ENCODE measurements around the gene C2orf15. TPM values are rescaled to one million over a fixed set of nuclear protein-coding genes. Genes with fewer than 3 reads are reported as not detected.
"Not testable (repeated sequence)": the region's sequence is repeated elsewhere in the genome, so short reads cannot be mapped to it uniquely, and the experiment has no call there.

Gene C2orf15
- 1 to 10 TPM in 2 of 3 donors, under 1 TPM in 1; 0.80 to 3.4 (median 2.4) TPM for polyA plus RNA-seq

- H3K4me1 Mint-ChIP-seq = peaks cover 12 to 26% of the 10 kb centered on the region in 2 donors
- H3K27me3 Mint-ChIP-seq (ENCODE audit: low read depth in 3 of 3) = peaks cover 8 to 11% (median 10%) of the 10 kb centered on the region in 3 donors
- no peaks in the 10 kb centered on the region for H3K9me3 Mint-ChIP-seq
- DNase-seq = peak; percentile 95 to 96 (median 95)
- H3K36me3 Mint-ChIP-seq = peaks cover 0 to 4% (median 0%) of the 10 kb centered on the region in 3 donors
- peak within 1 kb of the TSS; percentile 95 to 98 (median 96) for H3K27ac Mint-ChIP-seq
- peak within 1 kb of the TSS; percentile 92 to 98 (median 96) for H3K4me3 Mint-ChIP-seq
Observed at GRCh38 chr2:99141110-99142108, at the start of gene C2orf15. C2orf15 (plus strand) TSS chr2:99141707; CDS start chr2:99150559, 8,852 bp downstream.

- H3K36me3 Mint-ChIP-seq = peaks cover 0 to 9% (median 3%) of the 10 kb centered on the region in 3 donors
- DNase-seq = no peak
- H3K4me1 Mint-ChIP-seq = no peaks in the 10 kb centered on the region
- H3K27me3 Mint-ChIP-seq (ENCODE audit: low read depth in 3 of 3) = peaks cover 0 to 7% (median 1%) of the 10 kb centered on the region in 3 donors
- peaks cover 0 to 6% (median under 1%) of the 10 kb centered on the region in 6 donors for H3K9me3 Mint-ChIP-seq
- H3K27ac Mint-ChIP-seq = no peak overlapping the region
- no peak overlapping the region for H3K4me3 Mint-ChIP-seq
Observed at GRCh38 chr2:99096728-99097127, 44.8 kb upstream of the C2orf15 start.

- DNase-seq = no peak
- Mint-ChIP-seq H3K9me3 (no peaks in the 10 kb centered on the region), H3K4me3 (no peak overlapping the region), H3K4me1 (no peaks in the 10 kb centered on the region), H3K27me3 (ENCODE audit: low read depth in 3 of 3) (peaks cover 0 to 1% (median 0%) of the 10 kb centered on the region in 3 donors), H3K36me3 (peaks cover 0 to 4% (median 0%) of the 10 kb centered on the region in 3 donors), H3K27ac (peak overlapping the region in 3 of 6 donors; percentile 17 to 51 (median 29))
Observed at GRCh38 chr2:99101697-99102096, 39.8 kb upstream of the C2orf15 start.

- Mint-ChIP-seq H3K36me3 (peaks cover 0 to 7% (median 0%) of the 10 kb centered on the region in 3 donors), H3K9me3 (no peaks in the 10 kb centered on the region), H3K27me3 (ENCODE audit: low read depth in 3 of 3) (peaks cover 0 to 1% (median 0%) of the 10 kb centered on the region in 3 donors), H3K4me1 (no peaks in the 10 kb centered on the region), H3K4me3 (no peak overlapping the region), H3K27ac (no peak overlapping the region)
- no peak for DNase-seq
Observed at GRCh38 chr2:99104006-99104405, 37.5 kb upstream of the C2orf15 start.

- no peaks in the 10 kb centered on the region for H3K4me1 Mint-ChIP-seq
- no peak overlapping the region for H3K4me3 Mint-ChIP-seq
- H3K27ac Mint-ChIP-seq = no peak overlapping the region
- no peaks in the 10 kb centered on the region for H3K27me3 Mint-ChIP-seq (ENCODE audit: low read depth in 3 of 3)
- peaks cover 0 to 7% (median 0%) of the 10 kb centered on the region in 3 donors for H3K36me3 Mint-ChIP-seq
- no peaks in the 10 kb centered on the region for H3K9me3 Mint-ChIP-seq
- DNase-seq = no peak
Observed at GRCh38 chr2:99106913-99107312, 34.6 kb upstream of the C2orf15 start.

GRCh38 chr2:99111236-99111635 lies 30.3 kb upstream of the C2orf15 start:
- Mint-ChIP-seq H3K27ac (no peak overlapping the region), H3K4me1 (no peaks in the 10 kb centered on the region), H3K36me3 (peaks cover 0 to 3% (median 0%) of the 10 kb centered on the region in 3 donors), H3K27me3 (ENCODE audit: low read depth in 3 of 3) (peaks cover 0 to 2% (median 0%) of the 10 kb centered on the region in 3 donors), H3K4me3 (no peak overlapping the region), H3K9me3 (no peaks in the 10 kb centered on the region)
- DNase-seq = no peak

- Mint-ChIP-seq H3K4me3 (no peak overlapping the region), H3K27ac (no peak overlapping the region), H3K27me3 (ENCODE audit: low read depth in 3 of 3) (peaks cover 0 to 2% (median 0%) of the 10 kb centered on the region in 3 donors), H3K4me1 (no peaks in the 10 kb centered on the region), H3K9me3 (no peaks in the 10 kb centered on the region), H3K36me3 (peaks cover 0 to 3% (median 0%) of the 10 kb centered on the region in 3 donors)
- DNase-seq = no peak
Observed at GRCh38 chr2:99111945-99112344, 29.6 kb upstream of the C2orf15 start.

- no peak overlapping the region for H3K4me3 Mint-ChIP-seq
- no peaks in the 10 kb centered on the region for H3K4me1 Mint-ChIP-seq
- no peak overlapping the region for H3K27ac Mint-ChIP-seq
- H3K27me3 Mint-ChIP-seq (ENCODE audit: low read depth in 3 of 3) = peaks cover 0 to 2% (median 0%) of the 10 kb centered on the region in 3 donors
- no peaks in the 10 kb centered on the region for H3K9me3 Mint-ChIP-seq
- peaks cover 0 to 3% (median 0%) of the 10 kb centered on the region in 3 donors for H3K36me3 Mint-ChIP-seq
- DNase-seq = no peak
Observed at GRCh38 chr2:99112617-99113016, 28.9 kb upstream of the C2orf15 start.

- Mint-ChIP-seq H3K36me3 (peaks cover 34 to 55% (median 43%) of the 10 kb centered on the region in 3 donors), H3K4me1 (no peaks in the 10 kb centered on the region), H3K27ac (no peak overlapping the region), H3K27me3 (ENCODE audit: low read depth in 3 of 3) (peaks cover 0 to 9% (median 3%) of the 10 kb centered on the region in 3 donors), H3K4me3 (no peak overlapping the region), H3K9me3 (peaks cover 25 to 48% (median 36%) of the 10 kb centered on the region in 6 donors)
- DNase-seq = no peak
Observed at GRCh38 chr2:99127981-99128380, 13.5 kb upstream of the C2orf15 start.

- not testable (repeated sequence) for H3K4me1 Mint-ChIP-seq; H3K27me3 Mint-ChIP-seq (ENCODE audit: low read depth in 3 of 3); H3K4me3 Mint-ChIP-seq; H3K27ac Mint-ChIP-seq; DNase-seq
- Mint-ChIP-seq H3K36me3 (peaks cover 6 to 20% (median 17%) of the 10 kb centered on the region in 3 donors), H3K9me3 (peaks cover 21 to 45% (median 39%) of the 10 kb centered on the region in 6 donors)
Observed at GRCh38 chr2:99135044-99135556, 6.4 kb upstream of the C2orf15 start.

- no peak for DNase-seq
- H3K27ac Mint-ChIP-seq = peak overlapping the region in 1 of 6 donors; percentile 21
- H3K9me3 Mint-ChIP-seq = peaks cover 0 to 6% (median 4%) of the 10 kb centered on the region in 6 donors
- peaks cover 10 to 11% (median 10%) of the 10 kb centered on the region in 3 donors for H3K27me3 Mint-ChIP-seq (ENCODE audit: low read depth in 3 of 3)
- H3K4me3 Mint-ChIP-seq = peak overlapping the region in 1 of 5 donors; percentile 44
- peaks cover 0 to 7% (median 6%) of the 10 kb centered on the region in 3 donors for H3K36me3 Mint-ChIP-seq
- peaks cover 12 to 26% of the 10 kb centered on the region in 2 donors for H3K4me1 Mint-ChIP-seq
Observed at GRCh38 chr2:99139003-99139402, 2.5 kb upstream of the C2orf15 start.

GRCh38 chr2:99140056-99140859 lies 1.2 kb upstream of the C2orf15 start:
- Mint-ChIP-seq H3K27ac (peak overlapping the region; percentile 95 to 98 (median 96)), H3K27me3 (ENCODE audit: low read depth in 3 of 3) (peaks cover 10 to 11% (median 10%) of the 10 kb centered on the region in 3 donors), H3K9me3 (peaks cover 0 to 2% (median 0%) of the 10 kb centered on the region in 6 donors), H3K4me3 (peak overlapping the region; percentile 92 to 98 (median 96)), H3K4me1 (peaks cover 12 to 26% of the 10 kb centered on the region in 2 donors), H3K36me3 (peaks cover 0 to 4% (median 0%) of the 10 kb centered on the region in 3 donors)
- DNase-seq = no peak

- H3K4me1 Mint-ChIP-seq = peaks cover 12 to 26% of the 10 kb centered on the region in 2 donors
- H3K27me3 Mint-ChIP-seq (ENCODE audit: low read depth in 3 of 3) = peaks cover 10 to 11% (median 10%) of the 10 kb centered on the region in 3 donors
- DNase-seq = no peak
- H3K4me3 Mint-ChIP-seq = peak overlapping the region; percentile 92 to 98 (median 96)
- H3K9me3 Mint-ChIP-seq = no peaks in the 10 kb centered on the region
- peak overlapping the region; percentile 95 to 98 (median 96) for H3K27ac Mint-ChIP-seq
- H3K36me3 Mint-ChIP-seq = peaks cover 0 to 4% (median 0%) of the 10 kb centered on the region in 3 donors
Observed at GRCh38 chr2:99140860-99141109, 722 bp upstream of the C2orf15 start.

All from immature natural killer cell (primary cell).